Vagina (tissue), 2 donors: Measurements from ENCODE around the gene SLK. TPM values are rescaled to one million over a fixed set of nuclear protein-coding genes. Genes with fewer than 3 reads are reported as not detected.

ENCODE experiments used
- DNase-seq, 2 donors: peaks; one replicate each; pipeline ENCODE4 v3.0.0-alpha.2; 2017; ENCODE audit errors: extremely low spot score in 2 of 2
- H3K27ac ChIP-seq: fragments of 200-600 bp; sonication (generic); one replicate; pipeline ENCODE4 v1.5.1; 2019
- H3K27me3 ChIP-seq: fragments of 200-600 bp; sonication (generic); one replicate; pipeline ENCODE4 v1.5.1; 2019
- H3K36me3 ChIP-seq, 2 donors: fragments of 200-600 bp; sonication (generic); one replicate each; pipeline ENCODE4 v1.5.1; 2017 to 2019
- H3K4me1 ChIP-seq: fragments of 200-600 bp; sonication (generic); one replicate; pipeline ENCODE4 v1.5.1; 2019
- H3K4me3 ChIP-seq, 2 donors: fragments of 200-600 bp; sonication (generic); 1 replicate in 1 of 2; 2 replicates in 1 of 2; pipeline ENCODE4 v1.5.1; 2016 to 2019
- H3K9me3 ChIP-seq: fragments of 200-600 bp; sonication (generic); one replicate; pipeline ENCODE4 v1.5.1; 2019
- CTCF ChIP-seq, 3 experiments: fragments of 450-650 bp in 2 of 3; fragments of 200-600 bp in 1 of 3; sonication (generic) in 1 of 3; IDR thresholded peaks; one replicate each; pipeline ENCODE4 v1.5.1; 2017 to 2019; ENCODE audit warnings: antibody characterized with exemption in 3 of 3, mild to moderate bottlenecking in 2 of 3, moderate library complexity in 2 of 3
- POLR2A ChIP-seq, 2 donors: fragments of 450-650 bp; IDR thresholded peaks; one replicate each; pipeline ENCODE4 v1.6.1; 2017; ENCODE audit warnings: antibody characterized with exemption in 2 of 2, mild to moderate bottlenecking in 2 of 2, moderate library complexity in 2 of 2
- POLR2AphosphoS5 ChIP-seq, 2 donors: sonication (generic); formaldehyde crosslinking; IDR thresholded peaks; one replicate each; pipeline ENCODE4 v1.9.0; 2017; ENCODE audit warnings: antibody characterized with exemption in 2 of 2, mild to moderate bottlenecking in 2 of 2, low read depth in 1 of 2; ENCODE audit not compliant: insufficient read depth in 1 of 2
- intact Hi-C: fragments of 100-400 bp; cut with DNase I; formaldehyde crosslinking; loops from one replicate; pipeline ENCODE4 v1.15.1; 2023
- total RNA-seq: library from RNA; depleted of rRNA; stranded (reverse); fragments of >200 nt; gene quantifications from one replicate; pipeline ENCODE4 v1.2.3, GENCODE V29; 2016

Gene SLK
- total RNA-seq, 1 donor from 2014 or later, result 50.1 TPM

- H3K36me3 ChIP-seq, result peaks cover 0 to 27% of the 10 kb centered on the region in 2 donors
- H3K4me1 ChIP-seq, result no peaks in the 10 kb centered on the region
- DNase-seq, result no peak
- H3K27ac ChIP-seq, result no peak overlapping the region
- intact Hi-C loops, result no loop called here
- no peak overlapping the region for H3K4me3 ChIP-seq
- no peaks in the 10 kb centered on the region for H3K27me3 ChIP-seq
- no peak for TF ChIP-seq CTCF (IDR thresholded peaks at IDR 0.05)
- TF ChIP-seq POLR2AphosphoS5 (IDR thresholded peaks at IDR 0.05; ENCODE audit: insufficient read depth in 1 of 2, low read depth in 1 of 2), result no peak
- no peak for TF ChIP-seq POLR2A (IDR thresholded peaks at IDR 0.05)
- no peaks in the 10 kb centered on the region for H3K9me3 ChIP-seq
Observed at GRCh38 chr10:104033401-104033930, 66.5 kb downstream of the SLK start.

GRCh38 chr10:104033966-104034365 lies 67.0 kb downstream of the SLK start:
- H3K4me3 ChIP-seq, result no peak overlapping the region
- DNase-seq, result no peak
- no peaks in the 10 kb centered on the region for H3K4me1 ChIP-seq
- H3K9me3 ChIP-seq, result no peaks in the 10 kb centered on the region
- peaks cover 0 to 27% of the 10 kb centered on the region in 2 donors for H3K36me3 ChIP-seq
- TF ChIP-seq POLR2AphosphoS5 (IDR thresholded peaks at IDR 0.05; ENCODE audit: insufficient read depth in 1 of 2, low read depth in 1 of 2), result no peak
- no peak for TF ChIP-seq POLR2A (IDR thresholded peaks at IDR 0.05)
- no peak for TF ChIP-seq CTCF (IDR thresholded peaks at IDR 0.05)
- intact Hi-C loops, result no loop called here
- no peaks in the 10 kb centered on the region for H3K27me3 ChIP-seq
- no peak overlapping the region for H3K27ac ChIP-seq

- peaks cover 0 to 27% of the 10 kb centered on the region in 2 donors for H3K36me3 ChIP-seq
- intact Hi-C loops, result no loop called here
- H3K4me1 ChIP-seq, result no peaks in the 10 kb centered on the region
- no peaks in the 10 kb centered on the region for H3K27me3 ChIP-seq
- DNase-seq, result peak in 1 of 2 donors; percentile 77
- TF ChIP-seq CTCF (IDR thresholded peaks at IDR 0.05) (no peak), POLR2AphosphoS5 (IDR thresholded peaks at IDR 0.05; ENCODE audit: insufficient read depth in 1 of 2, low read depth in 1 of 2) (no peak), POLR2A (IDR thresholded peaks at IDR 0.05) (no peak)
- no peak overlapping the region for H3K27ac ChIP-seq
- no peak overlapping the region for H3K4me3 ChIP-seq
- H3K9me3 ChIP-seq, result no peaks in the 10 kb centered on the region
Observed at GRCh38 chr10:104034401-104035193, 67.7 kb downstream of the SLK start.

GRCh38 chr10:104035194-104036068 lies 68.5 kb downstream of the SLK start:
- TF ChIP-seq POLR2AphosphoS5 (IDR thresholded peaks at IDR 0.05; ENCODE audit: insufficient read depth in 1 of 2, low read depth in 1 of 2) (no peak), POLR2A (IDR thresholded peaks at IDR 0.05) (no peak), CTCF (IDR thresholded peaks at IDR 0.05) (no peak)
- H3K4me1 ChIP-seq, result no peaks in the 10 kb centered on the region
- H3K27me3 ChIP-seq, result no peaks in the 10 kb centered on the region
- peaks cover 0 to 23% of the 10 kb centered on the region in 2 donors for H3K36me3 ChIP-seq
- H3K27ac ChIP-seq, result no peak overlapping the region
- peak; percentile 80 to 89 for DNase-seq
- intact Hi-C loops, result no loop called here
- H3K4me3 ChIP-seq, result no peak overlapping the region
- H3K9me3 ChIP-seq, result no peaks in the 10 kb centered on the region
